K562 (cell line): ENCODE results near the gene VRK1. TPM values are rescaled to one million over a fixed set of nuclear protein-coding genes. Genes with fewer than 3 reads are reported as not detected.

ENCODE experiments used
- E2F8 ChIP-seq: fragments of 450-650 bp; IDR thresholded peaks from 2 replicates; pipeline ENCODE4 v1.7.1; 2018; ENCODE audit warnings: mild to moderate bottlenecking, low read depth; ENCODE audit not compliant: partially characterized antibody
- GMEB1 ChIP-seq: fragments of 250-450 bp; sonication (Bioruptor Pico); IDR thresholded peaks from 2 replicates; pipeline ENCODE4 v1.4.0; 2020; ENCODE audit warnings: mild to moderate bottlenecking
- ZNF518B ChIP-seq: fragments of 250-450 bp; sonication (Bioruptor Pico); IDR thresholded peaks from 2 replicates; pipeline ENCODE4 v1.5.0; 2021; ENCODE audit warnings: mild to moderate bottlenecking, moderate library complexity
- polyA plus RNA-seq, 8 experiments: library from polyadenylated mRNA; depleted of rRNA in 4 of 8; stranded (reverse) in 5 of 8; unstranded in 3 of 8; fragments of >200 nt; fragmentation: Nextera tagmentation in 2 of 8; fragmentation: Illumina TruSeq in 1 of 8; extraction: Ambion mirVana in 2 of 8; extraction: Trizol in 1 of 8; gene quantifications; 2 replicates each; pipeline versions ENCODE4 v1.2.1 to v1.2.3, GENCODE V29; 2011 to 2014; ENCODE audit warnings: inconsistent platforms in 1 of 8, missing spikeins in 1 of 8
- total RNA-seq, 7 experiments: library from RNA; depleted of rRNA in 6 of 7; stranded (reverse); fragments of >200 nt in 6 of 7; fragmentation: Illumina TruSeq in 2 of 7; extraction: Trizol in 2 of 7; gene quantifications; 2 replicates each; pipeline versions ENCODE4 v1.2.1 to v1.2.3, GENCODE V29; 2011 to 2021; ENCODE audit warnings: low replicate concordance in 1 of 7

VRK1 gene
- total and polyA plus RNA-seq, 9 of the 15 experiments (the other 6 are each of a cell fraction or from before 2014, with no cell fraction given), result 83.6 to 177 (median 116) TPM

- TF ChIP-seq GMEB1, result no peak
- TF ChIP-seq ZNF518B (CRISPR knock-in tag), result no peak
- no peak for TF ChIP-seq E2F8
- TF ChIP-seq, all 486 proteins: peak for 0
Observed at GRCh38 chr14:96804895-96805294, 7.7 kb downstream of the VRK1 start (continued).
